Sigmoid colon (tissue), 4 donors: ENCODE data around the gene ANXA3.

Experiments
- EP300 ChIP-seq, 4 donors: sonication (generic); formaldehyde crosslinking; IDR thresholded peaks; one replicate each; pipeline ENCODE4 v1.6.1; 2017; ENCODE audit warnings: antibody characterized with exemption in 4 of 4
- POLR2A ChIP-seq, 2 donors: fragments of 450-650 bp; IDR thresholded peaks; one replicate each; pipeline ENCODE4 v1.6.1; 2016; ENCODE audit warnings: antibody characterized with exemption in 2 of 2, mild to moderate bottlenecking in 2 of 2, moderate library complexity in 2 of 2
- POLR2AphosphoS5 ChIP-seq, 4 donors: sonication (generic); formaldehyde crosslinking; IDR thresholded peaks; one replicate each; pipeline ENCODE4 v1.6.1; 2017; ENCODE audit warnings: antibody characterized with exemption in 4 of 4
- TF ChIP-seq, protein P1 (sequence below), 4 experiments: fragments of 450-650 bp in 3 of 4; fragments of 200-600 bp in 1 of 4; IDR thresholded peaks; one replicate each; pipeline ENCODE4 v1.5.1; 2016 to 2019; ENCODE audit warnings: antibody characterized with exemption in 4 of 4, mild to moderate bottlenecking in 3 of 4, moderate library complexity in 2 of 4

DNA sequence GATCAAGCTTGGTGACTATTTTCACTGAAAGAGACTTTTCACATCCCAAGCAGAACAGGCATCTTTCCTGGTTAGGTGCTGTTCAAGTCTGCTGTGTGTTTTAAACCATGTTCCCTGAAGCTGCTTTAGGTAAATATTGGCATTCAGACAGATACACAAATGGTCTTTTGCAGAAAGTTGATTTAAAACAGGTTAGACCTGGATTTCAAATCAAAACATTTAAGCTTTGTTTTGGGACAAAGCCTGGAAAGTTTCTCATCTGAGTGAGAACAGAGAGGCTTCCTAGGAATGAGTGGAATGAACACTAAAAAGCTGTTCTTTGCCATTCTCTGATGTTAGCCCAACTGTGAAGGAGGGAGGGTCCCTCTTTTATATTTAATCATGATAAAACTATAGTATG is 10.1 kb downstream of the ANXA3 start:
- TF ChIP-seq, protein P1, sequence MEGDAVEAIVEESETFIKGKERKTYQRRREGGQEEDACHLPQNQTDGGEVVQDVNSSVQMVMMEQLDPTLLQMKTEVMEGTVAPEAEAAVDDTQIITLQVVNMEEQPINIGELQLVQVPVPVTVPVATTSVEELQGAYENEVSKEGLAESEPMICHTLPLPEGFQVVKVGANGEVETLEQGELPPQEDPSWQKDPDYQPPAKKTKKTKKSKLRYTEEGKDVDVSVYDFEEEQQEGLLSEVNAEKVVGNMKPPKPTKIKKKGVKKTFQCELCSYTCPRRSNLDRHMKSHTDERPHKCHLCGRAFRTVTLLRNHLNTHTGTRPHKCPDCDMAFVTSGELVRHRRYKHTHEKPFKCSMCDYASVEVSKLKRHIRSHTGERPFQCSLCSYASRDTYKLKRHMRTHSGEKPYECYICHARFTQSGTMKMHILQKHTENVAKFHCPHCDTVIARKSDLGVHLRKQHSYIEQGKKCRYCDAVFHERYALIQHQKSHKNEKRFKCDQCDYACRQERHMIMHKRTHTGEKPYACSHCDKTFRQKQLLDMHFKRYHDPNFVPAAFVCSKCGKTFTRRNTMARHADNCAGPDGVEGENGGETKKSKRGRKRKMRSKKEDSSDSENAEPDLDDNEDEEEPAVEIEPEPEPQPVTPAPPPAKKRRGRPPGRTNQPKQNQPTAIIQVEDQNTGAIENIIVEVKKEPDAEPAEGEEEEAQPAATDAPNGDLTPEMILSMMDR (IDR thresholded peaks at IDR 0.05): no peak
- TF ChIP-seq POLR2A (IDR thresholded peaks at IDR 0.05) (no peak), POLR2AphosphoS5 (IDR thresholded peaks at IDR 0.05) (no peak), EP300 (IDR thresholded peaks at IDR 0.05) (no peak)
